Cardiac septum (tissue), 1 donor: Measurements from ENCODE around the gene EIF4G3. TPM values are rescaled to one million over a fixed set of nuclear protein-coding genes. Genes with fewer than 3 reads are reported as not detected.

Experiments used
- DNase-seq: peaks from one replicate; pipeline ENCODE4 v3.0.0-alpha.2; 2020; ENCODE audit warnings: low spot score
- intact Hi-C: fragments of 100-400 bp; cut with DNase I; formaldehyde crosslinking; loops from one replicate; pipeline ENCODE4 v1.14.0; 2022
- total RNA-seq: library from RNA; stranded (reverse); fragmentation: NEBNext Ultra II Directional; extraction: Animal tissue kit (Norgen Biotek cat#: 25700); gene quantifications from one replicate; pipeline ENCODE4 v1.2.1, GENCODE V29; 2021
- donor health status: DM: no; HTN: no; CAD: no.

Gene EIF4G3
- total RNA-seq, 1 donor from 2014 or later: 45.6 TPM

DNA sequence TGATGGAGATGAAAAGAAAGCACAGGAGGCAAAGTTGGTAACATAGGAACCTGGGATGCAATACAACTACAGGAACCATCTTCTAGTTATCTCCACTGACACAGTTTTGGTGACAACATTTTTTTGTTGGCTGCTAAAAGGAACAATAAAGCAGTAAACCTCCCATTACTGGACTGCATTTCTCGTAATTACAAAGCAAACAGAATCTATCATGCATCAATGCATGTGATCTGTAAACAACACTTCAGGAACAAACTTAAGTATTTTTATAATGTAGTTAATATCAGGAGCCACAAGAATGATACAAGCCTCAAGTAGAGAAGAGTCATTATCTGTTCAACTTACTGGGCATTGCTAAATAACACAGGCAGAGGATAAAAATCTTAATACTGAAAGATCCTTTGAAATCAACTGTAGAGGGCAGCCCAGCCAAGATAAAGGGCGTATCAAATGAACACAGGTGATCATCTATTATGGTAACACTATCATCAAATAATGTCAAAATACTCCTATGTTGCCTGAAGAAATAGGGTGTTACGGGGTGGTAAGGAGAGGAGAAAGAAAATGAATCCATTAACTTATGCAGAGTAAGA is 193.3 kb downstream of the EIF4G3 start:
- intact Hi-C loops: loop anchor here (2.0 kb wide), 1 partner anchor 211 kb away; no protein-coding TSS in a partner anchor
- no peak for DNase-seq

DNA sequence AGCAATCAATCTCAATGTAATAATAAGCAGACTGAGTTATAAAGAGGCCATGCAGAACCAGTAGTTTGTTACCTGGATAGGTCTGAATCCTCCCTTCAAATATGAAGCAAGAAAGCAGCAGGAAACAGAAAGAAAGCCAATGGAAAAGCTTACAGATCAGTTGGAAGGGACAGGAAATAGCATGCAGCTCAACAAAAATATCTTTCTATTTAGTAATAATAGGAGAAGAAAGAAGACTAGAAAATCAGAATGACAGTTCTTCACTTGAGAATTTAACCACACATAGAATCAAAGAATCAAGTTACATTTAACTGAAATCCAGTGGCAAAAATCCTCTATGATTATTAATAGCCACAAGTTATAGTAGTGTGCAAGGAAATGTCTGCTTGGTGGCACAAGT is 194.4 kb downstream of the EIF4G3 start:
- intact Hi-C loops: loop anchor here (2.0 kb wide), 1 partner anchor 212 kb away; no protein-coding TSS in a partner anchor
- DNase-seq: no peak

DNA sequence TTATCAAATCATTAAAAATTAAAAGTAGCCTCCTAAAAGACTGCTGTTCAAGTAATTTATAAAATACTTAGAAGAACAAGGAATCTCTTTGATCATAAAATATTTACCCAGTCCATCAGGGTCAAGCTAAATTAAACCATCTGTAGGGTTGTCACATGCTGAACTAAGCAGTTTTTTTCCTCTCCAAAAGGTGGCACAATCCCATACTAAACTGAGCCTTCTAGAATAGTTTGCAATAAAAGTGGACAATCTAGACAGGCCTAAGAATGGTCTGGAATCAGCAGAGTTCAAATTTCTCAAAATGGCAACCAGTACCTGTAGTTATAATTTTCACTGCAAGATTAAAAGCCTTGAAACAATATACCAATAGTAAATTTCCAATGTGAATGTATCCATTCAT is 194.8 kb downstream of the EIF4G3 start:
- no peak for DNase-seq
- intact Hi-C loops: loop anchor here (2.0 kb wide), 1 partner anchor 213 kb away; no protein-coding TSS in a partner anchor

DNA sequence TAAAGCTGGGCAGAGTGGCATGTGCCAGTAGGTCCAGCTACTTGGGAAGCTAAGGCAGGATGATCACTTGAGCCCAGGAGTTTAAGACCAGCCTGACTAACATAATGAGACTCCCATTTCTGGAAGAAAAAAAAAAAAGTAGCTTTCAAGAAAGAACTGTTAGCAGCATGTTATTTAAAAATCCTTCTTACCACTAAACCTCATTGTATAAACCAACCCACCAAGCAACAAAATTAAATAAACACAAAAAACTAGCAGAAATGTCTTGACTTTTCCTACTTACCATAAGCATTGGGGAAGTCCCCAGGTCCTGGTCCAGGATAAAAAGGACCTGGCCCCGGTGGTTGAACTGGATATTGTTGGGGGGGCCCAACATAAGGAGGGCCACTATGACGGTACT is 196.6 kb downstream of the EIF4G3 start:
- intact Hi-C loops: no loop called here
- no peak for DNase-seq

DNA sequence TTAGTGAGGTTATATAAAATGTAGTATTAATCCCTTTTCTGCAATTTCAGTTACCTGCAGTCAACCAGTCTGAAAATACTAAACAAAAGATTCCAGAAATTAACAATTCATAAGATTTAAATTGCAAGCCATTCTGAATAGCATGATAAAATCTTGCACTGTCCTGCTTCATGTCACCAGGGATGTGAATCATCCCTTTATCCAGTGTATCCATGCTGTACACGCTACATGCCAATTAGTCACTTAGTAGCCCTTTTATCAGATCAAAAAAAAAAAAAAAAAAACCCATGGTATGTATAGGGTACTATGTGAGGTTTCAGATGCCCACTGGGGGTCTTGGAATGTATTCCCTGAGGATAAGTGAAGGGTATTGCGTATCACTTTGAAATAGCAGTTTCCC is 198.3 kb downstream of the EIF4G3 start:
- DNase-seq: no peak
- intact Hi-C loops: no loop called here

DNA sequence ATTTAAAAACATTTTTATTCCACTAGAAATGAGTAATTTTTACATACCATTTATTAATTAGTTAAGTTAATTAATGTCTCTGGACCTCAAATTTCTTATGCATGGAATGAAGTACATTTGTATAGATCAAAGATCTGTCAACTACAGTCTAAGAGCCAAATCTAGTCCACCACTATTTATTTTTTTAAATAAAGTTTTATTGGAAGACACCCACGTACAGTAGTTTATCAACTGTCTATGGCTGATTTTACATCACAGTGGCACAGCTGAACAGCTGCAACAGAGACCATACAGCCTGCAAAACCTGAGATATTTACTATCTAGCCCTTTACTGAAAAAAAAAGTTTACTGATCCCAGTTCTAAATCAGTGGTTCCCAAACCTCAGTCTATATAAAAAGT is 201.0 kb downstream of the EIF4G3 start:
- no peak for DNase-seq
- intact Hi-C loops: no loop called here

DNA sequence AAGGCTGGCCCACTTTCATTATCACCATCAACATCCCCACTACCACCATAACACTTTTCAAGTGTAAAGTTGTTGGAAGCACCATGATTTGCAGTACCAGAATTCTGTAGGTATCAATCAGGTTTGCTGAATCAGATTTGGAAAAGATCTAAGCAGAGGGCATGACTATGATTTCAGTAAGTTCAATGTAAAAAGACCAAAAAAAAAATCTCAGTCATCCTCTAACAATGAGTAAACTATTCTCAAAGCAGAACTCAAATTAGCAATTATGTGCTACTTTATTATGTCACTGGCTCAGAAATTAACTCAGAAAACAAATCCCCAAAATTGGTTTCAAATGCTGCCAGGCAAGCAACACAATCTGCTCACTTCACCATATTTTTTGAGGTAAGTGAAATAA is 201.7 kb downstream of the EIF4G3 start:
- intact Hi-C loops: no loop called here

DNA sequence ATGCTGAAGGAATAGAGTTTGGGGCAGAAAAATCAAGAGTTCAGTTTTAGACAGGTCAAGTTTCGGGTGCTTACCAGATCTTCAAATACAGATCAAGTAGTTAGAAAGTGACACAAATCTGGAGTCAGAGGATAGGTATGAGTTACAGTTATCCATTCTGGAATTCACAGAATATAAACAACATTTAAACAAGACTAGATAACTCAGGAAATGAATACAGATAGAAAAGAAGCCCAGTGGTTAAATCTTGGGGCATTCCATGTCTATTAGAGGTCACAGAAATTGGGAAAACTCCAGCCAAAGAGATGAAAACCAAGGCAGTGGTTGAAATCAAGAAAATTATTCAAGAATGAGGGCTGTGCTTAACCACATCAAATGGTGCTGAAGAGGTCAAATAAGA is 202.6 kb downstream of the EIF4G3 start:
- intact Hi-C loops: no loop called here
- DNase-seq: no peak

More for the DNA sequence above, 201.7 kb downstream of the EIF4G3 start:
- DNase-seq: no peak

DNA sequence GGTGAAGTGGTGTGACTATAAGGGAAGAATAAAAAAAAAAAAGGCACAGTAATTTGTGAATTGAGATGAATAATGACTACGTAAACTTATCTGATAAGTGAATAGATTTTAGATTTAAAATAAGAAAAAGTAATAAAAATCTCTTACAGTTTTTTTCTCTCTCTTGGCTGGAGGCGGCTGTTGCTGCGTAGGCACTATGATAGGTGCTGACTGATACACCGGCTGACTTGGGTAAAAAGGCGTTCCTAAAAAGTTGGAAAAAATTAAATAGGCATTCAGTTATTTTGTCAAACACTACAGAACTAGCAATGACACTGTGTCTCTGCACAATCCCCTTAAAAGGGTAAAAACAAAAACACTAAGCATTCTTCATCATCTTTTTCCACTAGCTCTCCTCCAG is 203.8 kb downstream of the EIF4G3 start:
- intact Hi-C loops: no loop called here
- DNase-seq: no peak

DNA sequence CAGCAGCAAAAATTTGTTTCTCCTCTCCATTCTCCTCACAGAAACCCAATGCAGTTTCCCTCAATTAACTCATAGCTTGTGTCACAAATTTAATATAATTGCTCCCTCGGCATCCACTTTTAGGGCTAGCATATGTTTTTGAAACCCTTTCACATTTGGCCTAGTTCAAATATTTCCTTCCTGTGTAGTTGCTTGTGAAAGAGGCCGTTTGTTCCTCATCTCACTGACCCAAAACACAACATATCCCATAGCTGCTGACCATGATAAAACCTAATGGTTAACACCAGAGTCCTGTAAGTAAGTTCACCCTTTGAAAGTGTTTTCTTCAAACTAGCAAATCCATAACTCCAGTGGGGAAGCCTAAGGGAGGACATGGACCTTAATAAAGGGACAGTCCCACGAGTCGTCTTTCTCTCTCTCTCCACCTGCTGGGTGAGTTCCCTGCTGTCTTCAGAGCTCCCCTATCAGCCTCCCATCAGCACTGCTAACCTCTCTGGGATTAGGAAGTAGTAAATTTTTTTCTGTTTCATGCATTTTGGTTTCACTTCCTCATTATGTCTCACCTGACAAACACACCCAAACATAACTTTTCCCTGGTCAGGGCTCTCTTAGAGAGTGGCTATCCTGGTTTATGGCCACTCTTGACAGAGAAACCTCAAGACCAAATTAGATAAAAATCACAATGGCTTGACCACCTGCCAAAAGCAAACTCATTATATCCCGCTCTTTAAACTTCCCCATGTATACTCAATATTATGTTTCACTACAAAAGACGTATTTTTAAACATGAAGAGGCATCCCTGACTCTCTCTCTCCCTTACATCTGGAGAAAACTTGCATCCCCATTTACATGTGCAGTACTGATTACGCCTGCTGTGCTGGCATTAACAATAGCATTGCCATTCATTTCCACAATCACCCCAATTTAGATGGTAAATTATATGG is 211.9 kb downstream of the EIF4G3 start:
- intact Hi-C loops: no loop called here
- DNase-seq: no peak

DNA sequence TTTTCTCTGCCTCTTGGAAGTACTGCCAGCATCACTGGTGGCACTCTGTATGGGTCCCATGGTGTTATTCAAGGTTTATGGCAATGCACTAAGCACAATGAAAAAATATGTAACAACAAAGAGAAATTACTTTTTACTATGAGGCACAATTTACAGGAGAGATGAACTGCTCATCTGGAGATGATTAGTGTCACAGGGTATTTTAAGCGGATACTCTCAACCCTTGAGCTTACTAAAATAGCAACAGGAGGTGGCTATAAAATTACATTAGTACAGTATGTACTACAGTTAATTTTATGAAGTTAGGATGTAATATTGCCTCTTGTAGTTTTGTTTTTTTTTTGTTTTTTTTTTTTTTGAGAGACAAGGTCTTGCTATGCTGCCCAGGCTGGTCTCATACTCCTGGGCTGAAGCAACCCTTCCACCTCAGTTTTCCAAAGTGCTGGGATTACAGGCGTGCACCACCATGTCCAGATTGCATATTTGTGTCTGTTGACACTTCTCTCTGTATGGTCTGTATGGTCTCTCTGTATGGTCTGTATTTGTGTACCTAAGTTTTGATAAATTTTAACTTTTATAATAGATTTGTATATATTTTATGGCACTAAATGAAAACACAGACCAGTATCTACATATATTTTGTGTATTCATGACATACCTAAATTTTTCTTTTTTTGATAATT is 214.0 kb downstream of the EIF4G3 start:
- DNase-seq: no peak

DNA sequence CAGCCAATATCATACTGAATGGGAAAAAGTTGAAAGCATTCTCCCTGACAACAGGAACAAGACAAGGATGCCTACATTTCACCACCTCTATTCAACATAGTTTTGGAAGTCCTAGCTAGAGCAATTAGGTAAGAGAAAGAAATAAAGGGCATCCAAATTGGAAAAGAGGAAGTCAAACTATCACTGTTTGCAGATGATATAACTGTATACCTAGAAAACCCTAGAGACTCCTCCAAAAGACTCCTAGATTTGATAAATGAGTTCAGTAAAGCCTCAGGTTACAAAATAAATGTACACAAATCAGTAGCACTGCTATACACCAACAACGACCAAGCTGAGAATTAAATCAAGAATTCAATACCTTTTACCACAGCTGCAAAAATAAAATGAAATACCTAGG is 218.3 kb downstream of the EIF4G3 start:
- no peak for DNase-seq
- intact Hi-C loops: no loop called here

More for the DNA sequence above, 214.0 kb downstream of the EIF4G3 start:
- intact Hi-C loops: no loop called here

DNA sequence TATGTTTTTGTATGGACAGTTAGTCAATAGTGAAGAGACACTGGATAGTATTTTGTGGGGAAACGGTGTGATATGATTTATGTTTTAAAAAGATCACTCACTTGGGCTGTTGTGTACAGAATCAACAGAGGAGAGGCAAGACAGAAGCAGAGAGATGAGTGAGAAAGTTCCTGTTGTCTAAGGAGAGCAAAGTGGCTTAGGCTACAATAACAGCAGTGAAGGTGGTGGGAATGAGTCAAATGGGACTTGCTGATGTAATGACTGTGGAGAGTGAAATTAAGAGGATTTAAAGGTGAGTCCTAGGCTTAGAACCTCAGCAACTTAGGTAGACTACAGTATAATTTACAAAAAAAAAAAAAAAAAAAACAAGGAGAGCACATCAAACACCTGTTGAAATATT is 220.4 kb downstream of the EIF4G3 start:
- intact Hi-C loops: no loop called here
- no peak for DNase-seq

DNA sequence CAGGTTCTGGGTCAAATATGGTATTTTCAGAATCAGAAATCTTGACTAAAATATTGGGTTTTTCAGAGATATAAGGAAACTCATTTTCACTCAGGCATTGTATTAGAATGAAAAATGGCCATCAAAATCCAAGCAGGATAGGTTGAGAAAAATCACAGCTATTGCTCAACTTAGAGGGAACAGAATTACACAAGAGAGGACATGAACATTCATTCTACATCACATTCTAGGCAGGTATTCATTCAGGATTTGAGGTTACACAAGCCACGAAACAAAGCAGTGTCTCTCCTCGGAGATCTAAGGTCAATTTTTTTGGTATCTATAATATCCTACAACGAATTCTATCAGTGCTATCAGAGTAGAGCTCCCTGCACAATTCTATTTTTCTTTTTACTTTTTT is 226.0 kb downstream of the EIF4G3 start:
- no peak for DNase-seq
- intact Hi-C loops: no loop called here

DNA sequence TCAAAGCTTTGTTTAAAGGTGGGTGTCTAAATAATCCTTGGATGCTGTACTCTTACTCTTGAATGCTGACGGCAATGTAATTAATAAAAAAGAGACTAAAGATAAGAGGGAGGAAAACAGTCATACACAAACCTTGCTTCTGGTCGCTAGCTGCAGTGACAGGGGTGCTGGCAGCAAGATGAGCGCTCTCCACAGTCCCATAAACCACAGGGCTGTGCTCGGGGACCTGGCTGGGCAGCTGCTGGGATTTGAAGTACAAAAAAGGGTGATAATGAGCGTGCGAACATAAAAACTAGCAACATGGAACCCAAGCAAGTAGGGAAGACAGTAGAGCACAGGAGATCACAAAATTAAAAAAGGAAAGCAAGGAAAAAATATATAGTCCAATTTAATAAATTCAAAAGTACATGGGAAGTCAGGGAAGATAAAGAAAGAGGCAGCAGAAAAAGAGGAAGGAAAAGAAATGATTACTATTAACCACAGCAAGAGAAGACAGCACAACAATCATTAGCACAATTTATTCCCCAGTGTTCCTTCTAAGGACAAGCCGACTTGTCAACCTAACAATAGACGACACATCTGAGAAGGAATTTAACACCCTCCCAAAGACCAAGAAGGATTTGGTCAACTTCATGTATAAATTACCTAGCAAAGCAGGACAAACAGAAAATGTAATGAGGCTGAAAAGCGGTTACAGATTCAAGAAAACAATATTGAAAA is 226.7 kb downstream of the EIF4G3 start:
- DNase-seq: no peak
- intact Hi-C loops: no loop called here

DNA sequence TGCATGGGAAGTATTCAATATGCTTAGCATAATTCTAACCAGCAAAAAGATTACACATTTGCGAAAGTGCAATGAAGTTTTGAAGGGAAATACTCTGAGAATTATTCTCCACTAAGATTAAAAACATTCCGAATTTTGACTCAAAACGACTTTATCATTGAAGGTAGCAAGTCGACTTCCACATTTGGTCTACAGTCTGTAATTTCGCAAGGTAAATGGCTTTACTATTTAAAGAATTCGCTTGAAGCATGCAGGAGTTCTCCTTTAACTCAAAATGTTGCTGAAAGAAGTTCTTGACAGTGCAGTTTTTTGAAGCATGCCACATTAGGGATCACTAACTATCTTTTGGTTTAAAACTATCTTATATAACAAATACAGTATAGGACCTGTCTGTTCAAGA is 228.6 kb downstream of the EIF4G3 start:
- DNase-seq: no peak
- intact Hi-C loops: no loop called here

DNA sequence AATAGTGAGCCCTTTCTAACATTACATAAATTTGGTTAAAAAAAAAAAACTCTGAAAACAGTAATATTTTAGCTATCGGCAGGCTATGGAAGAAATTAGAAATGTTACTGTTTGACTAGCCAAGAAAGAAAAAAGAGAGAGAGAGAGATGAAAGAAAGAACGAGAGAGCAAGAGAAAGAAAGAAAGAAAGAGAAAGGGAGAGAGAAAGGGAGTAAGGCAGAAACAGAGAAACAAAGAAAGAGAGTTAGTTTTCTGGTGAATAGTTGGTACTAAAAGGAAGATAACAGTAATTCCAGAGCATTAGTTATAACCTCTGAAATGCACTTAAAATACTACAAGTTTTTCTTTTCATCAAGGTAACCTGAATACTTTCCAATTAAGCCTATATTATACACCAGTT is 229.3 kb downstream of the EIF4G3 start:
- DNase-seq: no peak
- intact Hi-C loops: no loop called here

DNA sequence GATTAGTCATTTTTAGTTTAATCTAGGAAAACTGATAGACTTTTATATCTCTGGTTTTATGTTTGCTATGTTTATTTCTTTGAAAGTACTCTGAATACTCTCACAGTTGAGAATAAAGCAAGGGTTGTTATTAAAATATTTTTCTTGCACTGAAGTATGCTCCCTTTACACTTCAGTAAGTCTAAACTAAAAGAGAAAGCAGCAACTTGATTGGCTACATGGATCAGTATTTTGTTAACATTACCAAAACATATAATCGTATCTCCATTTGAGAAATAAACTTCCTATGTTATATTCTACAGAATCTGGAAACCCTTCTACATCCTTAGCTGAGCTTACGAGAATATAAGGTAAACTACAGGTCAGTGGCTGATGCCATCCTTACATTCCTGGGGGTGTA is 240.1 kb downstream of the EIF4G3 start:
- intact Hi-C loops: no loop called here
- DNase-seq: no peak

DNA sequence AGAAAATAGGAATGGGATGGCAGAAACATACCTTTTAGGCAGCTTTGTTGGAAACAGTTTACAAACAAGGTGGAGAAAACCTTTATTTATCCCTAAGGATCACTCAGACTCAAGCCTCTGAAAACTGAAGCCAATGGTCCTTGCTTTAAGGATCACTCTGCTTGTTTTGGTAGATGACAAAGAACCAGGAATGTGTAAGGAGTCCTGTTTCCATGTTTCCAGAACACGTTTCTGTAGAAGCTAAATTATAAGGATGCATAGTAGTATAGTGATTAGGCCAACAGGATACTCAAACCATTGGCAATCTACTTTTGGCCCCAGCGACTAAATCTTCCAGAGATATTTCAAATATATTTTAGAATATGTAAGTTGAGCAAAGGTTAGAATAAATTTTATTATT is 240.5 kb downstream of the EIF4G3 start:
- intact Hi-C loops: no loop called here
- no peak for DNase-seq

DNA sequence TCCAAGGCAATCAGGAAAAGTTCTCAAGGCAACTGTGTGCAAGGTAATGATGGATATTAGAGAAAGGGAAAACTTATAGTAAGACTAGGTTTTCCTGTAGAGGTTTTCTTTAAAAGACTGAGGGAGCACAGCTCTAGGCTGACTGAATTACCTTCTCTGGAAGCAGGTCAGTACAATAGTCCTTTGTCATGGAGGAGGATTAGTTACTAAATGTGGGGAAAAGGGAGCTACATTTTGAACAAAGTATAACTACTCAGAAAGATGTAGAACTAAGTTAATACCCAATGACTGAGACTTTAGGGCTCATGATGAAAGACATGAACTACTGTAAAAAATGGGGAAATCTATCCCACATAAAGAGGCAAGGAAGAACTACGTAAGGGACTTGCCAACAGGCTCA is 241.0 kb downstream of the EIF4G3 start:
- intact Hi-C loops: no loop called here
- no peak for DNase-seq
